IMR-90 (cell line): Measurements from ENCODE around the gene C3orf33. TPM values are rescaled to one million over a fixed set of nuclear protein-coding genes. Genes with fewer than 3 reads are reported as not detected.

ENCODE experiments used
- ATAC-seq: fragments of 200-7000 bp; cut with Tn5 transposase; 2 replicates; pipeline ENCODE4 v1.9.1; 2020; ENCODE audit warnings: low read depth, mild to moderate bottlenecking, moderate library complexity
- BruUV-seq: library from RNA; stranded (reverse); fragments of 400-500 nt; replicated peaks from 2 replicates; lab custom pipeline; 2021; lab: Mats Ljungman, UMichigan
- CTCF ChIA-PET: fragments of 300-600 bp; formaldehyde crosslinking; extraction: SDS; loops from one replicate; lab custom pipeline; 2021; ENCODE audit warnings: antibody characterized with exemption; lab: Yijun Ruan, JAX
- POLR2A ChIA-PET: fragments of 300-600 bp; sonication (Branson Sonifier 250); formaldehyde crosslinking; loops from one replicate; lab custom pipeline; 2022; ENCODE audit warnings: antibody characterized with exemption; ENCODE audit not compliant: unreplicated experiment; lab: Charles Lee
- DNase-seq: peaks from one replicate; pipeline ENCODE4 v3.0.0; 2013
- H2AFZ ChIP-seq: replicated peaks from 2 replicates; pipeline ENCODE3; 2013; ENCODE audit warnings: low read length, mild to moderate bottlenecking; ENCODE audit not compliant: poor library complexity
- H2AK5ac ChIP-seq: 2 replicates; pipeline ENCODE4 v1.6.1; 2013; ENCODE audit warnings: low read depth, low read length, inconsistent platforms
- H2AK9ac ChIP-seq: replicated peaks from 2 replicates; pipeline ENCODE3; 2013; ENCODE audit warnings: mild to moderate bottlenecking, low read depth, low read length, moderate library complexity; ENCODE audit not compliant: poor library complexity
- H2BK120ac ChIP-seq: 2 replicates; pipeline ENCODE4 v1.6.1; 2013; ENCODE audit warnings: low read depth, low read length, inconsistent platforms
- H2BK15ac ChIP-seq: 3 replicates; pipeline ENCODE4 v1.6.1; 2013; ENCODE audit warnings: low read depth, low read length, inconsistent platforms
- H2BK20ac ChIP-seq: 2 replicates; pipeline ENCODE4 v1.6.1; 2013; ENCODE audit warnings: low read depth, mild to moderate bottlenecking, inconsistent platforms, low read length, moderate library complexity
- H2BK5ac ChIP-seq: 2 replicates; pipeline ENCODE4 v1.6.1; 2013; ENCODE audit warnings: mild to moderate bottlenecking, low read depth, low read length, inconsistent platforms; ENCODE audit not compliant: poor library complexity, severe bottlenecking
- H3K14ac ChIP-seq: replicated peaks from 2 replicates; pipeline ENCODE4 v1.6.1; 2013; ENCODE audit warnings: low read depth, low read length, inconsistent platforms
- H3K18ac ChIP-seq: 2 replicates; pipeline ENCODE4 v1.6.1; 2013; ENCODE audit warnings: low read depth, low read length, control low read depth
- H3K23ac ChIP-seq: 2 replicates; pipeline ENCODE4 v1.6.1; 2013; ENCODE audit warnings: low read depth, low read length, inconsistent platforms
- H3K27ac ChIP-seq: 2 replicates; pipeline ENCODE4 v1.5.1; 2013; ENCODE audit warnings: mild to moderate bottlenecking, control low read depth, low read length; ENCODE audit not compliant: insufficient read depth
- H3K27me3 ChIP-seq: 2 replicates; pipeline ENCODE4 v1.6.1; 2013; ENCODE audit warnings: low read length; ENCODE audit not compliant: control insufficient read depth, insufficient read depth
- H3K36me3 ChIP-seq: 2 replicates; pipeline ENCODE4 v1.6.1; 2013; ENCODE audit warnings: low read length, mixed read lengths; ENCODE audit not compliant: control insufficient read depth, insufficient read depth
- H3K4ac ChIP-seq: 2 replicates; pipeline ENCODE4 v1.6.1; 2013; ENCODE audit warnings: low read depth, low read length, inconsistent platforms
- H3K4me1 ChIP-seq: 2 replicates; pipeline ENCODE4 v1.6.1; 2013; ENCODE audit warnings: low read length, mixed read lengths; ENCODE audit not compliant: control insufficient read depth, insufficient read depth
- H3K4me2 ChIP-seq: 2 replicates; pipeline ENCODE4 v1.6.1; 2013; ENCODE audit warnings: low read depth, mild to moderate bottlenecking, control low read depth, low read length, moderate library complexity
- H3K4me3 ChIP-seq: 2 replicates; pipeline ENCODE4 v1.5.1; 2013; ENCODE audit warnings: low read depth, mild to moderate bottlenecking, control low read depth, low read length, moderate library complexity; ENCODE audit not compliant: insufficient read depth
- H3K56ac ChIP-seq: 2 replicates; pipeline ENCODE4 v1.6.1; 2013; ENCODE audit warnings: low read length, inconsistent platforms; ENCODE audit not compliant: insufficient read depth; ENCODE audit errors: extremely low read depth
- H3K79me1 ChIP-seq, 2 experiments: 2 replicates each; pipeline ENCODE4 v1.6.1; 2013; ENCODE audit warnings: low read length in 2 of 2, inconsistent platforms in 1 of 2, low read depth in 1 of 2
- H3K9ac ChIP-seq: 2 replicates; pipeline ENCODE4 v1.6.1; 2013; ENCODE audit warnings: low read depth, low read length, control low read depth
- H3K9me1 ChIP-seq: 2 replicates; pipeline ENCODE4 v1.6.1; 2013; ENCODE audit warnings: low read length, inconsistent platforms; ENCODE audit not compliant: insufficient read depth
- H3K9me3 ChIP-seq: 2 replicates; pipeline ENCODE4 v1.6.1; 2013; ENCODE audit warnings: low read length; ENCODE audit not compliant: control insufficient read depth, insufficient read depth
- H4K20me1 ChIP-seq: 2 replicates; pipeline ENCODE4 v1.6.1; 2013; ENCODE audit warnings: low read length, inconsistent platforms; ENCODE audit not compliant: insufficient read depth
- H4K5ac ChIP-seq: 2 replicates; pipeline ENCODE4 v1.6.1; 2013; ENCODE audit warnings: mild to moderate bottlenecking, low read depth, low read length, control low read depth
- H4K8ac ChIP-seq, 2 experiments: 2 replicates each; pipeline ENCODE4 v1.6.1; 2013; ENCODE audit warnings: low read depth in 2 of 2, low read length in 2 of 2, control low read depth in 1 of 2, inconsistent platforms in 1 of 2
- H4K91ac ChIP-seq: 2 replicates; pipeline ENCODE4 v1.6.1; 2013; ENCODE audit warnings: low read depth, low read length, inconsistent platforms; ENCODE audit not compliant: insufficient read depth
- BHLHE40 ChIP-seq: fragments of 150-350 bp; IDR thresholded peaks from 2 replicates; pipeline ENCODE4 v1.6.1; 2016; ENCODE audit warnings: mild to moderate bottlenecking, low read depth, low read length
- CEBPB ChIP-seq: IDR thresholded peaks from 2 replicates; pipeline ENCODE4 v1.6.1; 2012; ENCODE audit warnings: low read depth, low read length, improper control_type of control experiment
- CHD1 ChIP-seq: IDR thresholded peaks from 2 replicates; pipeline ENCODE4 v1.6.1; 2012; ENCODE audit warnings: low read depth, low read length, improper control_type of control experiment
- FOS ChIP-seq: fragments of 150-350 bp; IDR thresholded peaks from 2 replicates; pipeline ENCODE4 v1.6.1; 2016; ENCODE audit warnings: low read depth, low read length
- MAFK ChIP-seq: IDR thresholded peaks from 2 replicates; pipeline ENCODE4 v1.6.1; 2012; ENCODE audit warnings: low read depth, low read length, improper control_type of control experiment
- MAZ ChIP-seq: IDR thresholded peaks from 2 replicates; pipeline ENCODE4 v1.6.1; 2012; ENCODE audit warnings: low read depth, mild to moderate bottlenecking, low read length, improper control_type of control experiment, moderate library complexity, borderline replicate concordance
- MXI1 ChIP-seq: IDR thresholded peaks from 2 replicates; pipeline ENCODE4 v1.6.1; 2012; ENCODE audit warnings: low read depth, mild to moderate bottlenecking, low read length, moderate library complexity, borderline replicate concordance
- NFE2L2 ChIP-seq: fragments of 150-350 bp; IDR thresholded peaks from 2 replicates; pipeline ENCODE4 v1.6.1; 2016; ENCODE audit warnings: low read depth, mild to moderate bottlenecking, low read length
- RCOR1 ChIP-seq: IDR thresholded peaks from 2 replicates; pipeline ENCODE4 v1.6.1; 2012; ENCODE audit warnings: mild to moderate bottlenecking, low read length, improper control_type of control experiment; ENCODE audit not compliant: insufficient replicate concordance
- RFX5 ChIP-seq: IDR thresholded peaks from 2 replicates; pipeline ENCODE4 v1.8.0; 2012; ENCODE audit warnings: low read depth, mild to moderate bottlenecking, low read length, moderate library complexity
- SMC3 ChIP-seq: fragments of 150-350 bp; IDR thresholded peaks from 2 replicates; pipeline ENCODE4 v1.6.1; 2016; ENCODE audit warnings: low read depth, mild to moderate bottlenecking, antibody characterized with exemption, low read length, moderate library complexity
- WGBS, 2 experiments: methylation state at CpG; one replicate each; pipeline versions ENCODE4 v1.1.5 to v1.1.7; 2013; ENCODE audit warnings: missing lambda C conversion rate in 2 of 2; ENCODE audit not compliant: insufficient read length in 1 of 2; ENCODE audit errors: extremely low coverage in 2 of 2; 5-methylcytosine and 5-hydroxymethylcytosine counted together
- dilution Hi-C: fragments of 300-500 bp; cut with HindIII; formaldehyde crosslinking; loops from one replicate; pipeline ENCODE4 v1.14.3; 2018; ENCODE audit warnings: low sequenced_read_pairs; ENCODE audit not compliant: unreplicated experiment
- in situ Hi-C: fragments of 300-500 bp; cut with MboI; formaldehyde crosslinking; loops from 3 replicates; pipeline ENCODE4 v1.14.3; 2019; ENCODE audit warnings: low sequenced_read_pairs, inconsistent platforms, mixed read lengths
- intact Hi-C: fragments of 100-400 bp; cut with micrococcal nuclease; formaldehyde crosslinking; loops from 2 replicates; pipeline ENCODE4 v1.10.0; 2022
- polyA plus RNA-seq, 3 experiments: library from polyadenylated mRNA; depleted of rRNA; stranded (reverse); fragments of >200 nt; gene quantifications; 2 replicates each; pipeline ENCODE4 v1.2.3, GENCODE V29; 2012; ENCODE audit warnings: low replicate concordance in 1 of 3
- total RNA-seq: library from RNA; depleted of rRNA; stranded (reverse); fragments of >200 nt; gene quantifications from 2 replicates; pipeline ENCODE4 v1.2.3, GENCODE V29; 2012
- TF ChIP-seq, protein P1 (sequence below): fragments of 150-350 bp; IDR thresholded peaks from 2 replicates; pipeline ENCODE4 v1.6.1; 2017; ENCODE audit warnings: mild to moderate bottlenecking, antibody characterized with exemption, low read length, low read depth
- TF ChIP-seq, protein P2 (sequence below): conservative IDR thresholded peaks from 2 replicates; pipeline ENCODE4 v1.5.1; 2012; ENCODE audit warnings: mild to moderate bottlenecking, low read depth, low read length, improper control_type of control experiment

C3orf33 gene
- total and polyA plus RNA-seq, 2 of the 4 experiments (the other 2 are of a cell fraction): 0.72 to 1.2 TPM

- Histone ChIP-seq H3K27ac (no peak overlapping the region), H2BK5ac (no peak overlapping the region), H3K4me3 (no peak overlapping the region), H3K36me3 (no peaks in the 10 kb centered on the region), H3K79me1 (no peaks in the 10 kb centered on the region), H3K14ac (no peak overlapping the region), H4K5ac (no peak overlapping the region), H3K23ac (no peak overlapping the region), H2AK9ac (no peak overlapping the region), H4K91ac (no peak overlapping the region), H2AFZ (no peak overlapping the region), H3K56ac (no peak overlapping the region), H2BK20ac (no peak overlapping the region), H3K4me1 (no peaks in the 10 kb centered on the region), H2AK5ac (no peak overlapping the region), H4K8ac (no peak overlapping the region), H3K9me3 (no peaks in the 10 kb centered on the region), H3K9ac (no peak overlapping the region), H2BK120ac (no peak overlapping the region), H3K4me2 (no peak overlapping the region), H4K20me1 (no peaks in the 10 kb centered on the region), H3K4ac (no peak overlapping the region), H2BK15ac (no peak overlapping the region), H3K9me1 (no peaks in the 10 kb centered on the region), H3K18ac (no peak overlapping the region), H3K27me3 (peaks cover 18% of the 10 kb centered on the region)
- ATAC-seq (no peak), DNase-seq (no peak)
- intact Hi-C loops (no loop called here), dilution Hi-C loops (no loop called here), in situ Hi-C loops (no loop called here)
- ChIA-PET CTCF (no interaction called here), POLR2A (no interaction called here)
- no TSS peak for BruUV-seq
- TF ChIP-seq NFE2L2 (no peak), BHLHE40 (no peak), MAFK (no peak), MAZ (no peak), CEBPB (no peak), SMC3 (no peak), RFX5 (no peak), CHD1 (no peak), RCOR1 (no peak), MXI1 (no peak), FOS (no peak)
- TF ChIP-seq, protein P1, sequence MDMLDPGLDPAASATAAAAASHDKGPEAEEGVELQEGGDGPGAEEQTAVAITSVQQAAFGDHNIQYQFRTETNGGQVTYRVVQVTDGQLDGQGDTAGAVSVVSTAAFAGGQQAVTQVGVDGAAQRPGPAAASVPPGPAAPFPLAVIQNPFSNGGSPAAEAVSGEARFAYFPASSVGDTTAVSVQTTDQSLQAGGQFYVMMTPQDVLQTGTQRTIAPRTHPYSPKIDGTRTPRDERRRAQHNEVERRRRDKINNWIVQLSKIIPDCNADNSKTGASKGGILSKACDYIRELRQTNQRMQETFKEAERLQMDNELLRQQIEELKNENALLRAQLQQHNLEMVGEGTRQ: no peak
- TF ChIP-seq, protein P2, sequence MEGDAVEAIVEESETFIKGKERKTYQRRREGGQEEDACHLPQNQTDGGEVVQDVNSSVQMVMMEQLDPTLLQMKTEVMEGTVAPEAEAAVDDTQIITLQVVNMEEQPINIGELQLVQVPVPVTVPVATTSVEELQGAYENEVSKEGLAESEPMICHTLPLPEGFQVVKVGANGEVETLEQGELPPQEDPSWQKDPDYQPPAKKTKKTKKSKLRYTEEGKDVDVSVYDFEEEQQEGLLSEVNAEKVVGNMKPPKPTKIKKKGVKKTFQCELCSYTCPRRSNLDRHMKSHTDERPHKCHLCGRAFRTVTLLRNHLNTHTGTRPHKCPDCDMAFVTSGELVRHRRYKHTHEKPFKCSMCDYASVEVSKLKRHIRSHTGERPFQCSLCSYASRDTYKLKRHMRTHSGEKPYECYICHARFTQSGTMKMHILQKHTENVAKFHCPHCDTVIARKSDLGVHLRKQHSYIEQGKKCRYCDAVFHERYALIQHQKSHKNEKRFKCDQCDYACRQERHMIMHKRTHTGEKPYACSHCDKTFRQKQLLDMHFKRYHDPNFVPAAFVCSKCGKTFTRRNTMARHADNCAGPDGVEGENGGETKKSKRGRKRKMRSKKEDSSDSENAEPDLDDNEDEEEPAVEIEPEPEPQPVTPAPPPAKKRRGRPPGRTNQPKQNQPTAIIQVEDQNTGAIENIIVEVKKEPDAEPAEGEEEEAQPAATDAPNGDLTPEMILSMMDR: no peak
- no CpG with 5 or more reads among the region's 13 CpGs for WGBS, 2 experiments
Measured at GRCh38 chr3:155738580-155739076, 67.5 kb downstream of the C3orf33 start.
